HG02798 (cell line): ENCODE results near the gene IL21R.
"Not testable (repeated sequence)": the region's sequence is repeated elsewhere in the genome, so short reads cannot be mapped to it uniquely, and the experiment has no call there.

ENCODE experiments used
- ATAC-seq: cut with Tn5 transposase; IDR thresholded peaks from one replicate; pipeline ENCODE4 v1.9.1; 2021; ENCODE audit warnings: mild to moderate bottlenecking; ENCODE audit not compliant: unreplicated experiment, poor library complexity

IL21R gene

GRCh38 chr16:27398894-27399853 is 2.8 kb upstream of the IL21R start:
- no peak for ATAC-seq

GRCh38 chr16:27399969-27400368 is 2.0 kb upstream of the IL21R start:
- ATAC-seq = no peak

- no peak for ATAC-seq
These were observed 988 bp upstream of the IL21R start for GRCh38 chr16:27400751-27401620.

- ATAC-seq = no peak
These were observed 592 bp downstream of the IL21R start for GRCh38 chr16:27402569-27402963.

GRCh38 chr16:27402964-27403600 is 1.1 kb downstream of the IL21R start:
- no peak for ATAC-seq

- no peak for ATAC-seq
These were observed 1.6 kb downstream of the IL21R start for GRCh38 chr16:27403601-27403992.

GRCh38 chr16:27404163-27404823 is 2.3 kb downstream of the IL21R start:
- no peak for ATAC-seq

- no peak for ATAC-seq
These were observed 3.8 kb downstream of the IL21R start for GRCh38 chr16:27405546-27406451.

GRCh38 chr16:27406511-27407128 is 4.6 kb downstream of the IL21R start:
- ATAC-seq = no peak

- ATAC-seq = no peak
These were observed 5.2 kb downstream of the IL21R start for GRCh38 chr16:27407133-27407532.

GRCh38 chr16:27408012-27408601 is 6.1 kb downstream of the IL21R start:
- peak; percentile 41 for ATAC-seq

- peak; percentile 35 for ATAC-seq
These were observed 6.6 kb downstream of the IL21R start for GRCh38 chr16:27408602-27409031.

- ATAC-seq = not testable (repeated sequence)
These were observed 8.0 kb downstream of the IL21R start for GRCh38 chr16:27409958-27410357.

GRCh38 chr16:27410761-27411160 is 8.8 kb downstream of the IL21R start:
- no peak for ATAC-seq

GRCh38 chr16:27413956-27414355 is 12.0 kb downstream of the IL21R start:
- ATAC-seq = no peak

GRCh38 chr16:27414788-27415431 is 12.9 kb downstream of the IL21R start:
- no peak for ATAC-seq

GRCh38 chr16:27417047-27417671 is 15.2 kb downstream of the IL21R start:
- no peak for ATAC-seq
